VCaP (cell line): Measurements from ENCODE around the gene VAMP3.

Source experiments
- H3K27ac ChIP-seq: fragments of 450-650 bp; 2 replicates; pipeline ENCODE4 v1.5.1; 2017
- TF ChIP-seq, protein P1 (sequence below): fragments of 450-650 bp; conservative IDR thresholded peaks from 2 replicates; pipeline ENCODE4 v1.5.1; 2017; ENCODE audit warnings: mild to moderate bottlenecking, moderate library complexity

Gene VAMP3

DNA sequence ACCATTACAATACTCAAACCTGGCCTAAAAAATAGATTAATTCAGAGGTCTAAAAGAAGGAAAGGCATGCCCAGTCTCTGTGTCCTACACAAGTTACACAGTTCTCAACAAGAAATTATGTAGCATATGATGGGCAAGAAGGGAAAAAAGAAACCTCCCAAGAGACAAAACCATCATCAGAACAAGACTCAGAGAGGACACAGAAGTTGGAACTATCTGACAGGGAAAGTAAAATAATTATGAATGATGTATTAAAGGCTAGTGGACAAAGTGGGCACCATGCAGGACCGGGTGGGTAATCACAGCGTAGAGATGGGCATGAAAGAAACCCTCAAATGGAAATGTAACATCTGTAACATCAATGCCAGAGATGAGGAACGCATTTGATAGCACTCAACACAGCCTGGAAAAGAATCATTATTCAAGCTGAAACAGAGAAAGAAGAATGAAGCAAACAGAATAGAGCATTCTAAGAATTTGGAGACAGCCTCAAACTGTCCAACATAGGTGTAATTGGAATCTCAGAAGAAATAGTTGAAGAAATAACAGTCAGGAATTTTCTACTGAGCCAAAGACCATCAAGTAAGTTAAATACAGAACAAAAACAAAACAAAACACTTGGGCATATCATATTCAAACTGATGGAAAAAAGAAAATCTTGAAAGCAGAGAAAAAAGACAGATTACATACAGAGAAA lies 42.7 kb downstream of the VAMP3 start:
- TF ChIP-seq, protein P1, sequence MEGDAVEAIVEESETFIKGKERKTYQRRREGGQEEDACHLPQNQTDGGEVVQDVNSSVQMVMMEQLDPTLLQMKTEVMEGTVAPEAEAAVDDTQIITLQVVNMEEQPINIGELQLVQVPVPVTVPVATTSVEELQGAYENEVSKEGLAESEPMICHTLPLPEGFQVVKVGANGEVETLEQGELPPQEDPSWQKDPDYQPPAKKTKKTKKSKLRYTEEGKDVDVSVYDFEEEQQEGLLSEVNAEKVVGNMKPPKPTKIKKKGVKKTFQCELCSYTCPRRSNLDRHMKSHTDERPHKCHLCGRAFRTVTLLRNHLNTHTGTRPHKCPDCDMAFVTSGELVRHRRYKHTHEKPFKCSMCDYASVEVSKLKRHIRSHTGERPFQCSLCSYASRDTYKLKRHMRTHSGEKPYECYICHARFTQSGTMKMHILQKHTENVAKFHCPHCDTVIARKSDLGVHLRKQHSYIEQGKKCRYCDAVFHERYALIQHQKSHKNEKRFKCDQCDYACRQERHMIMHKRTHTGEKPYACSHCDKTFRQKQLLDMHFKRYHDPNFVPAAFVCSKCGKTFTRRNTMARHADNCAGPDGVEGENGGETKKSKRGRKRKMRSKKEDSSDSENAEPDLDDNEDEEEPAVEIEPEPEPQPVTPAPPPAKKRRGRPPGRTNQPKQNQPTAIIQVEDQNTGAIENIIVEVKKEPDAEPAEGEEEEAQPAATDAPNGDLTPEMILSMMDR = no peak
- no peak overlapping the region for H3K27ac ChIP-seq

DNA sequence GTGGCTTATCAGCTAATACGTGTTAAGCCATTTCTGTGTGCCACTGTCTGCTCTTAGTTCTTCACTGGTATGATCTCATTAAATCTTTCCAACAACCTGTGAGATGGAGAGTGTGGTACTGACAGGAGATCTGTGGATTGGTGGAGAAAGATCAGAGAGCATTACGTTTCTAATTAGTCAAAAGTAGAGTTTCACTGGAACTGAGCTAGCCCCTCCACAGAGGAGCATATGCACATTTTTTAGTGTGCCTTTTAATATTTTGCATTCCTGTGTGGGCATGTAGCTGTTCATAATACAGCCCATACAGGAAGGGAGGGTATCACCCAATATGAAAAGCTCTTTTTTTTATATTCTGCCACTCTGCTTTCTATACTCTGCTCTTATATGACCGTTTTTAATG lies 50.2 kb downstream of the VAMP3 start:
- TF ChIP-seq, protein P1 = no peak
- no peak overlapping the region for H3K27ac ChIP-seq

DNA sequence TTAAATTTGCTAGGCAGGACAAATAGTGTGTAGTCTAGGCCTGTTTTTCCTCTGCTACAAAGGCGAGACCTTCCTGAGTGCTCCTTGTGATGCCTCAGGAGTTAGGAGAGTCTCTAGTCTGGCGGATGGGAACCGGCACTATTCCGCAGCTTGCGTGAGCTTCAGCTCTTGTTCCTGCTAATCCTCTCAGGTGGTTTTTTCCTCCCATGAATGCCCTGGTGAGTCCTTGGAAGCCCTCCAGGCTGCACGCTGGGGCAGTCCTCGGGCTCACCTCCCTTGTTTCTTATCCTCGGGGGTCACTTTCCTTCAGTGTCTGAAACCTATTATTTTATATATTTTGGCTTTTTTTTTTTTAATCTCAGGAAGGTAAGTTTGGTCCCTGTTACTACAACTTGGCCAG lies 53.6 kb downstream of the VAMP3 start:
- no peak overlapping the region for H3K27ac ChIP-seq
- TF ChIP-seq, protein P1 = no peak

DNA sequence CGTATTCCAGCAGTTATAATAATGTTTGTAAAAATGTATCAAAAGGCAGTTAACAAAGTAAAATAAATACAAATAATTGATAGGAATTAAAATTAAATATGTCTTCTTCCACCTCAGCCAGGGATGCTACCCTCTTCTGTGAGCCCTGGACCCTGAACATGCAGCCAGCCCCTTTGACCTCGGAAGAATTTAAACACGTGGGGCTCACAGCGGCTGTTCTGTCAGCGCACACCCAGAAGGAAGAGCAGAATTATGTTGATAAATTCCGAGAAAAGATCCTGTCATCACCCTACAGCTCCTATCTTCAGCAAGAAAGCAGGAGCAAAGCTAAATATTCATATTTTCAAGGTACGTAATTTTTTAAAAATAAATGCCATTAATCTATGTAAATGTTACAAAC lies 55.3 kb downstream of the VAMP3 start:
- TF ChIP-seq, protein P1 = no peak
- H3K27ac ChIP-seq = no peak overlapping the region

DNA sequence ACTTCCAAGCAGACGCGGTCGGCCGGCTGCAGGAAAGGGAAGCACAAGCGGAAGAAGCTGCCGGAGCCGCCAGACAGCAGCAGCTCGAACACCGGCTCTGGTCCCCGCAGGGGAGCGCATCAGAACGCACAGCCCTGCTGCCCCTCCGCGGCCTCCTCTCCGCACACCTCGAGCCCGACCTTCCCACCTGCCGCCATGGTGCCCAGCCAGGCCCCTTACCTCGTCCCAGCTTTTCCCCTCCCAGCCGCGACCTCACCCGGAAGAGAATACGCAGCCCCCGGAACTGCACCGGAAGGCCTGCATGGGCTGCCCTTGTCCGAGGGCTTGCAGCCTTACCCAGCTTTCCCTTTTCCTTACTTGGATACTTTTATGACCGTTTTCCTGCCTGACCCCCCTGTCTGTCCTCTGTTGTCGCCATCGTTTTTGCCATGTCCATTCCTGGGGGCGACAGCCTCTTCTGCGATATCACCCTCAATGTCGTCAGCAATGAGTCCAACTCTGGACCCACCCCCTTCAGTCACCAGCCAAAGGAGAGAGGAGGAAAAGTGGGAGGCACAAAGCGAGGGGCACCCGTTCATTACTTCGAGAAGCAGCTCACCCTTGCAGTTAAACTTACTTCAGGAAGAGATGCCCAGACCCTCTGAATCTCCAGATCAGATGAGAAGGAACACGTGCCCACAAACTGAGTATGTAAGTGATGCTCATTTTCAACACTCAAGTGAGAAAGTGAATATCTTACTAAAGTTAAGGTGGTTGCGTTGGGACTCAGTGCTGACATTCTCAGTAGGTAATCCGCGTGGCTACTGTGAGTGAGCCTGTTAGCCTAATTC lies 56.2 kb downstream of the VAMP3 start:
- TF ChIP-seq, protein P1 = no peak
- H3K27ac ChIP-seq = no peak overlapping the region
